ENCODE measurements around the gene CCR6.

Gene CCR6

DNA sequence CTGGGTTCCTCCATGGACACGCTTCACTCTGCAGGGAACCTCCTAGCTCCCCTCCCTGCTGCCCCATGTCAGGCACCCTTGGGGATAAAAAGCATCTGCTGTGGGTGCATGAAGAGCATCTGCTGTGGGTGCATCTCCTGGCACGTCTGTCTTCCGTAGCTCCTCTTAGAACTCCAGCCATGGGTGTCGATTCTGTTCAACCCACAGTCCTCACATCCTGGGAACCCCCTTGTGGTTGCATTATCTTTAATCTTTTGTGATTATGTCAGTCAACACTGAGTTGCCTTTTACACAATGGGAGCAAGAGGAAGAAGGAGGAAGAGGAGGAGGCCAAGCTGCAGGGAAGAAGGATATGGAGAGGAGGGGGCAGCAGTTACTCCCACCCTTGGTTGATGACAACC lies 24.1 kb upstream of the CCR6 start:
- no peak for DNase-seq (ENCODE audit: low read depth, low spot score)

GRCh38 chr6:167099707-167100106 lies 23.2 kb upstream of the CCR6 start:
- no peak for DNase-seq (ENCODE audit: low read depth, low spot score)

DNA sequence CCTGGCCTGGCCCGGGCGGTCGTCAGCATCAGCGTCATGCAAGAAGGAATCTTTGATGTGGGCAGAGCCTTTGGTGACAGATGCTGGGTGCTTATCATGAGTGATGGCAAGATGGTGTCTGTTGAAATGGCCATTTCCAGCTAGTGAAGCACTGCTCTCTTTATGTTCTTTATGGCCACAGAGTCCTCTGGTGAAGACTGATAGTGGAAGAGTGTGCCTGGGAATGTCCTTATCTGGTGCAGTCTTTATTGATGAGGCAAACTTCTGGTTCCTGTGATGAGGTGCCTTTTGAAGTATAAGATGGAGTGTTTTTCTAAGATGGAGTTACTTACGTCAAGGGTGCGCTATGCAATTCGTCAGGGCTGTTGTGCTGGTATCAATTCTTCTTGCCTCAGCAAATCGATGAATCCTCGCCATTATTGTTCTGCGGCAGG lies 22.6 kb upstream of the CCR6 start:
- DNase-seq (ENCODE audit: low read depth, low spot score), result no peak

- DNase-seq (ENCODE audit: low read depth, low spot score), result no peak
Observed at GRCh38 chr6:167102318-167102717, 20.6 kb upstream of the CCR6 start.

DNA sequence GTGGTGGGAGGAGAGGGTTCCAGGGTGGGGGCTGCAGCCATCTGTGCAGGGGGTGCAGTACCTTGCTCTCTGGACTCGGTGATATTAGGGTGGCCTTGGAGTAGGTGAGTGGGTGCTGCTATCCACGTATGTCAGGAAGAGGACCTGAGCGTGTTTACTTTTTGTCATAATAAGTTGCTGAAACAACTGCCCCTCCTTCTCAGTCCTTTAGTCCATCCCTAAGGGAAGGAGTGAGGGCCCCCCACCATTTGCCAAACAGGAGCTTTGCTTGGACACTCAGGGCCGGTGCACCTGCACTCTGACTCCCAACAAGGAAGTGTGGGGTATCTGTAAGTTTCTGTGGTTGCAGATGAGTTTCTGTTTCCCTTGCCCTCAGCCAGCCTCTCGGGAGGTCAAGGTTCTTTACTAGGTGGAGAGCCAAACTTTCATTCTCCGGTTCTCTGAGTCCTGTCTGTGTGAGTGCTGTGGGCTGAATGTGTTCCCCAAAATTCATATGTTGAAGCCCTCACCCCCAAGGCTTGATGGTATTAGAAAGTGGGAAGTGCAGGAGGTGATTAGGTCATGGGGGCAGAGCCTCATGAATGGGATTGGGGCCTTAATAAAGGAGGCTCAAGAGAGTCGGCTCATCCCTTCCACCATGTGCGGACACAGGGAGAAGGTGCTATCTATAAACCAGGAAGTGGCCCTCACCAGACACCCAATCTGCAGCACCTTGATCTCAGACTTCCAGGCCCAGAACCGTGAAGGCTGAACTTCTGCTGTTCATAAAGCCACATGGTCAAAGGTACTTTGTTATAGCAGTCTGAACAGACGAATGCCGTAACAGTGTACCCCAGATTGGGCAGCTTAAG lies 19.6 kb upstream of the CCR6 start:
- DNase-seq (ENCODE audit: low read depth, low spot score), result no peak

DNA sequence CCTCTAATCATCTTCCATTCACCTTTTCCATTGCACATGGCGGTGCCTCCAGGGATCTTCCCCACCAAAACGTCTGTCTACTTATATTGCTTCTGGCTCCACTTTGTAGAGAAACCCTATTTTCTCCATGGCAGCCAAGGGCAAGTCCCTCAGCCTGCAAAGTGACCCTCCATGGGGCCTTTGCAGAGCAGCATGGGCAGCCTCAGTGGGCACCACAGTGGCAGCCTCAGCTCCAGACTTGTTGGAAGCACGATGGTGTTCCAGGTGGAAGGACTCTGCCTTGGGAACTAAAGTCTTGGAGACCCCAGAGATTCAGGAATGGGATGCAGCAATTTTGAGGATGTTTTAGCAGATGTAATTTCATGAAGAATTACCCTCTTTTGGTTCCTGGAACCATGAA lies 18.5 kb upstream of the CCR6 start:
- no peak for DNase-seq (ENCODE audit: low read depth, low spot score)

DNA sequence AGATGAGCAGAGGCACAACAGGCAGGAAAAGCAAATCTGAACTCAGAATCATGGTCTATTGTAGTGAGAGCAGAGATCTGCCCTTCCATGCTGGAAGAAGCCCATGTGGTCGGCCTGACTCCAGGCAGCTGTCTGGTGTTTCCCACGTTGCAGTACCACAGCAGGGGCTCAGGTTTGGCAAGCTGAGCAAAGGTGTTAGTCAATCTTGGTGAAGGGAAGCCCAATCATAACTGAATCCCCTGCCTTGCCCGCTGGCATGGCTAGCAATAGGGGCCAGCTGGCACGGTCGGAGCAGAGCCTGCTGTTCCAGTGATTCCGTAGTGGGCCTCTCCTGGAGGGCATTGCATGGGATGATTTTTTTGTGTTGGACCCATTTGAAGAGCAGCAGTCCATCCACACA lies 17.8 kb upstream of the CCR6 start:
- no peak for DNase-seq (ENCODE audit: low read depth, low spot score)

- no peak for DNase-seq (ENCODE audit: low read depth, low spot score)
Observed at GRCh38 chr6:167106406-167106805, 16.5 kb upstream of the CCR6 start.

- no peak for DNase-seq (ENCODE audit: low read depth, low spot score)
Observed at GRCh38 chr6:167107787-167108186, 15.1 kb upstream of the CCR6 start.

DNA sequence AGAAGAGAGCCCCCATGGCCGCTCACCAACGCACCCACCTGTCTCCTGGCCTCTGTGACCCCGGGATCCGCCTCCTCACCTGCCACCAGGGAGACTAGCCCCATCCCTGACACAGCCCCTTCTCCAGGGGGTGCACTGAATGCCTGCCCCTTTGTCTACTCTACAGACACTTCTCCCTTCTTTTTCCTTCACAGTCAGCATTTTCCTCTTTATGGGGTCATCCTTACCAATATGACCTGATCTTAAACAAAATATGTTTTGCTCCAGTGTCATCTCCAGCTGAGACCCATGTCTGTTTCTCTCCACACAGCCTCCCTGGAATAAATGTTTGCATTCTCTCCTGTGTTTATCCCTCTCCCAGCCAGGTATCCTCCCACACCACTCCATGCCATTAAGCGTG lies 14.6 kb upstream of the CCR6 start:
- DNase-seq (ENCODE audit: low read depth, low spot score), result no peak

- no peak for DNase-seq (ENCODE audit: low read depth, low spot score)
Observed at GRCh38 chr6:167109651-167110050, 13.2 kb upstream of the CCR6 start.

DNA sequence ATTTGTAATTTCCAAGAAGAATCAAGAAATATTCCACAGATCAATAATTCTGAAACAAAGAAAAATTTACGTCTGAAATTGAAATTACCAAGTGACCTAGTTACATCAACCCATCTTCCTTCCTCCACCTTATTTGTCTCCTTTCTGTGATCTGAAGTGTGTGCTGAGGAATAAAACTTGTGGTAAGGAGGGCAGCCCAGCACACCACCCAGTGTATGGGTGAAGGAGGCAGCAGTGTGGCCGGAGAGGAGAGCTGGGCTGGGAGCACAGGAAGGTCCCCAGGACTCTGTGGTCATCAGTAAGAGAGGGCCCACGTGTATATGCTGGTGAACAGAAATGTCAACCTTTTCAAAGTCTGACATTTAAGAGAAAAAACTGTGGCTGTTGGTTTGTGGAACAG lies 11.3 kb upstream of the CCR6 start:
- DNase-seq (ENCODE audit: low read depth, low spot score), result no peak

- no peak for DNase-seq (ENCODE audit: low read depth, low spot score)
Observed at GRCh38 chr6:167112421-167112820, 10.5 kb upstream of the CCR6 start.

DNA sequence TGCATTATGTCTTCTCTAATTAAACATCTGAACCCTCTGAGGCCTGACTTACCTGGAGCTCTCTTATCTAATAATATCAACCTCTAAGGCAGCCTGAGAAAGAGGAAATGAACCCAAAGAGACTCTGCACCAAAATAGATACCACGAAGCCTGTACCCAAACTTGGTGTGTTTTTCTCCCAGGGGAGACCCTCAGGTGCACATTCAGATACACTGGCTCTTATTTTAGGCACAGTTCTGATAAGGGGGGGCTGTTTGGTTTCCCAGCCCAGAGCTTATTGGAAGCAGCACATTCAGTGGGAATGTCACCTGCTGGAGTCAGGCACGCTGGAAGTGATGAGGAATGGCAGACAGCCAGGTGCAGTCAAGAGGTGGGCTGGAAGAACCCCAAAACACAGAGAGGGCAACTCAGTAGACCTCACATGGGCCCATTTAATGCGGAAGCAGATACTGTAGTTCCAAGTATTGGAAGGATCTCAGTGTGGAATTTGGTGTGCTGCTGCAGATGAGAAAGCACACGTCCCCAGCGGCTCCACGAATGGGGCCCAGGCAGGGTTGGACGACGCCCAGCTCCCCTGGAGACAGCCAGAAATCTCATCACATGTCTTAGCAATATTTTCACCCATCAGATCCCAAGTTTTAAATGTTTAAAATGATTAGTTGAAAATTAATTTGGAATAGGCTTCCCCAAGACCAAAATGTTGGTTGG lies 9.7 kb upstream of the CCR6 start:
- DNase-seq (ENCODE audit: low read depth, low spot score), result no peak

- DNase-seq (ENCODE audit: low read depth, low spot score), result no peak
Observed at GRCh38 chr6:167113935-167114910, 8.7 kb upstream of the CCR6 start.

GRCh38 chr6:167115054-167115453 lies 7.8 kb upstream of the CCR6 start:
- DNase-seq (ENCODE audit: low read depth, low spot score), result no peak

DNA sequence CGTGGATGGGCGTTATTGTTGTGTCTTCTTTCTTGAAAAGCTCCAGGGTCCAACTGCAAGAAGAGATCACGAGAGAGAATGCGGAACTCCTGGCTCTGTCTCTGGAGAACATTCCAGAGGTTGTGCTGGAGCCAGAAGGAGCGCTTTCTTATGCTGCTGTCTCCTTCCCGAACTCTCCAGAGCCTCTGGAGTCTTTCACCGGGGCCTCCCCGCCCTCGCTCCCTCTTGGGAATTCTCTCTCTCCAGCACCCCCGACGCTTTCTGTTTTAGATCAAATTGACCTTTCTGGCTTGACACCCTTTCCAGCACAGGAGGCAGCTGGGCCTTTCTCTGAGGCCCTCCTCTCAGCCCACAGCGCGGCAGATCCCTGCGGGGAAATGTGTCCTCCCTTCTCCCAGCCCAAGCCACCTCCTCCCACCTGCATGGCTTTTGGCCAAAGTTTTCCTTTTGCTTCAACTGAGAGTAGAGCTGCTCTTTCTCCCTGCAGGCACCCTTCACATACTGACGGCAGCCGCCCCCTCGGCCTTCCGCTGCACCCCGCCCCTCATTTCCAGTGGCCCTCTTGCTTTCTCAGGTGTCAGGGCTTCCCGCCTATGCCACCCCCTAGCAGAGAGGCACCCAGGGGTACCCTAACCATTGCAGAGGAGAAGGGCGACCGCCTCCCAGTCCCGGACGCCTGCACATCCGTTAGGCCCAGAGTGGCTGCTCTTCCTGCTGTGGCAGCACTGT lies 6.6 kb upstream of the CCR6 start:
- DNase-seq (ENCODE audit: low read depth, low spot score), result no peak

- DNase-seq (ENCODE audit: low read depth, low spot score), result no peak
Observed at GRCh38 chr6:167116838-167117228, 6.1 kb upstream of the CCR6 start.

DNA sequence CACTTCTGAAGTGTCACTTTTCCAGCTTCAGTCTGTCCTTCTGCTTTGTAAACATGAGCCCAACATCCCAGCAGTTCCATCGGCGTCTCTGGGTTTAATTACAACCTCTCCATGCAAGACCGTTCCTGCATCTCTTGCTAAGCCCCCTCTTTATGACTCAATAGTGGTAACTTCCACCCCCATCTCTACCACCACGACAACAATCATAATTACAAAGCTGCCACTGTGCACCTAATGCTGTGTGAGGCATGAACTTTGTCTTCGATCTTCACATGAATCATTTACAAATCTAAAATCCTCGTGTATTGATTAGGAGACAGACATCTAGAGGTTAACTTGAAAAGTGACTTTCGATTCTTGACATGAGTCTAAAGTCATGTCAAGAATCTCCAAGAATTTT lies 4.9 kb upstream of the CCR6 start:
- no peak for DNase-seq (ENCODE audit: low read depth, low spot score)

GRCh38 chr6:167118839-167119238 lies 4.1 kb upstream of the CCR6 start:
- no peak for DNase-seq (ENCODE audit: low read depth, low spot score)
